HepG2 (cell line): ENCODE results near the gene ZFP36. TPM values are rescaled to one million over a fixed set of nuclear protein-coding genes. Genes with fewer than 3 reads are reported as not detected.

Experiments used
- ATAC-seq: fragments of 200-7000 bp; cut with Tn5 transposase; 3 replicates; pipeline ENCODE4 v1.9.1; 2020; ENCODE audit warnings: mild to moderate bottlenecking, moderate library complexity
- BruUV-seq: library from RNA; stranded (reverse); fragments of 400-500 nt; replicated peaks from 2 replicates; lab custom pipeline; 2021; lab: Mats Ljungman, UMichigan
- CTCF ChIA-PET: fragments of 300-600 bp; formaldehyde crosslinking; extraction: SDS; loops from one replicate; lab custom pipeline; 2021; ENCODE audit warnings: low total read pairs, inconsistent platforms, low intra/inter-chr PET ratio; lab: Yijun Ruan, JAX
- POLR2A ChIA-PET: fragments of 350-600 bp; sonication (Branson Sonifier 250); formaldehyde crosslinking; loops from one replicate; lab custom pipeline; 2020; ENCODE audit warnings: antibody characterized with exemption, inconsistent platforms; lab: Yijun Ruan, JAX
- DNase-seq: peaks from one replicate; pipeline ENCODE4 v3.0.0-alpha.2; 2015; ENCODE audit warnings: low spot score
- FAIRE-seq: peaks from 3 replicates; lab custom pipeline; 2011; peaks lifted over from hg19 to GRCh38; lab: Jason Lieb, UNC
- H2AFZ ChIP-seq: one replicate; pipeline ENCODE4 v1.6.1; 2011; ENCODE audit warnings: low read length, inconsistent platforms
- H3K27ac ChIP-seq: fragments of 300-600 bp; 3 replicates; pipeline ENCODE4 v1.8.0; 2011; ENCODE audit warnings: mixed run types, mild to moderate bottlenecking, mixed read lengths, low read length, inconsistent platforms; ENCODE audit not compliant: insufficient read depth; ENCODE audit errors: extremely low read length
- H3K27me3 ChIP-seq, 2 experiments: fragments of 200-600 bp in 1 of 2; 2 replicates in 1 of 2; 3 replicates in 1 of 2; pipeline versions ENCODE4 v1.6.0 to v1.8.0; 2011; ENCODE audit warnings: low read length in 2 of 2, mild to moderate bottlenecking in 2 of 2, moderate library complexity in 2 of 2, inconsistent platforms in 1 of 2; ENCODE audit not compliant: insufficient read depth in 2 of 2, control insufficient read depth in 1 of 2
- H3K36me3 ChIP-seq, 2 experiments: fragments of 200-600 bp in 1 of 2; replicated peaks in 1 of 2; 2 replicates in 1 of 2; 3 replicates in 1 of 2; pipeline versions ENCODE4 v1.5.1 to v1.8.0; 2011; ENCODE audit warnings: low read length in 2 of 2, inconsistent platforms in 1 of 2; ENCODE audit not compliant: insufficient read depth in 2 of 2, control insufficient read depth in 1 of 2
- H3K4me1 ChIP-seq: 2 replicates; pipeline ENCODE4 v1.5.1; 2012; ENCODE audit warnings: low read length, inconsistent platforms; ENCODE audit not compliant: insufficient read depth
- H3K4me2 ChIP-seq: 2 replicates; pipeline ENCODE4 v1.6.0; 2011; ENCODE audit warnings: low read depth, low read length, inconsistent platforms
- H3K4me3 ChIP-seq, 3 experiments: fragments of 200-600 bp in 1 of 3; sonication (generic), shearing (Covaris generic) in 1 of 3; replicated peaks in 1 of 3; 2 replicates each; pipeline ENCODE4 v1.5.1; 2011 to 2016; ENCODE audit warnings: low read length in 3 of 3, inconsistent platforms in 2 of 3, low read depth in 2 of 3, mild to moderate bottlenecking in 2 of 3, control low read depth in 1 of 3, mixed read lengths in 1 of 3; ENCODE audit not compliant: insufficient read depth in 1 of 3
- H3K79me2 ChIP-seq: one replicate; pipeline ENCODE4 v1.6.1; 2011; ENCODE audit warnings: low read length, inconsistent platforms; ENCODE audit not compliant: insufficient read depth
- H3K9ac ChIP-seq: 2 replicates; pipeline ENCODE4 v1.6.0; 2011; ENCODE audit warnings: mild to moderate bottlenecking, low read depth, low read length, inconsistent platforms; ENCODE audit not compliant: insufficient read depth
- H3K9me3 ChIP-seq: 2 replicates; pipeline ENCODE4 v1.5.1; 2012; ENCODE audit warnings: mild to moderate bottlenecking, low read length
- H4K20me1 ChIP-seq: 2 replicates; pipeline ENCODE4 v1.6.0; 2011; ENCODE audit warnings: inconsistent platforms, mild to moderate bottlenecking, low read length, moderate library complexity; ENCODE audit not compliant: insufficient read depth
- HES4 ChIP-seq: sonication (generic); formaldehyde crosslinking; IDR thresholded peaks from 2 replicates; pipeline ENCODE4 v1.9.0; 2021; ENCODE audit warnings: mild to moderate bottlenecking, missing genetic modification reagents, borderline replicate concordance
- HNRNPK ChIP-seq: fragments of 200-400 bp; formaldehyde crosslinking; IDR thresholded peaks from 2 replicates; pipeline ENCODE4 v1.6.1; 2018; ENCODE audit warnings: low read length, low read depth, moderate library complexity, mild to moderate bottlenecking; ENCODE audit not compliant: poor library complexity, severe bottlenecking
- KLF11 ChIP-seq: IDR thresholded peaks from 2 replicates; pipeline ENCODE4 v1.6.1; 2016; ENCODE audit warnings: missing compliant biosample characterization
- MAFK ChIP-seq, 2 experiments: IDR thresholded peaks in 1 of 2; conservative IDR thresholded peaks in 1 of 2; 2 replicates each; pipeline ENCODE4 v1.6.1; 2011; ENCODE audit warnings: improper control_type of control experiment in 2 of 2, low read length in 2 of 2
- MXD3 ChIP-seq: IDR thresholded peaks from 2 replicates; pipeline ENCODE4 v1.6.1; 2016; ENCODE audit warnings: mild to moderate bottlenecking, missing biosample characterization, missing genetic modification reagents
- RAD51 ChIP-seq: fragments of 450-650 bp; IDR thresholded peaks from 2 replicates; pipeline ENCODE4 v1.6.1; 2016; ENCODE audit warnings: borderline replicate concordance
- ZNF331 ChIP-seq: sonication (generic); formaldehyde crosslinking; IDR thresholded peaks from 2 replicates; pipeline ENCODE4 v1.4.0; 2020; ENCODE audit warnings: missing genetic modification reagents
- ZSCAN31 ChIP-seq: sonication (generic); formaldehyde crosslinking; IDR thresholded peaks from 2 replicates; pipeline ENCODE4 v1.5.0; 2020; ENCODE audit warnings: low read depth, mild to moderate bottlenecking, missing genetic modification reagents
- WGBS: methylation state at CpG from one replicate; pipeline ENCODE4 v1.1.6; 2017; ENCODE audit warnings: low lambda C conversion rate; 5-methylcytosine and 5-hydroxymethylcytosine counted together
- in situ Hi-C: cut with HindIII; loops from 2 replicates; pipeline ENCODE4 v1.10.0; 2017; ENCODE audit warnings: low pct_unique_long_range_greater_than_20kb; ENCODE audit not compliant: extremely low pct_ligation_motif_present
- intact Hi-C: fragments of 100-400 bp; cut with micrococcal nuclease; formaldehyde crosslinking; loops from one replicate; pipeline ENCODE4 v1.10.0; 2022; ENCODE audit not compliant: unreplicated experiment
- polyA plus RNA-seq, 8 experiments: library from polyadenylated mRNA; depleted of rRNA in 3 of 8; stranded (reverse) in 7 of 8; unstranded in 1 of 8; fragments of >200 nt; fragmentation: Illumina TruSeq in 4 of 8; extraction: Trizol in 4 of 8; gene quantifications; 2 replicates each; pipeline versions ENCODE4 v1.2.1 to v1.2.3, GENCODE V29; 2011 to 2016; ENCODE audit warnings: low read depth in 4 of 8, missing spikeins in 1 of 8, mixed read lengths in 1 of 8; ENCODE audit not compliant: insufficient read depth in 1 of 8
- total RNA-seq, 5 experiments: library from RNA; depleted of rRNA; stranded (reverse); fragments of >200 nt; fragmentation: Illumina TruSeq; extraction: Trizol; gene quantifications; 2 replicates each; pipeline ENCODE4 v1.2.3, GENCODE V29; 2016; ENCODE audit warnings: low read depth in 1 of 5
- TF ChIP-seq, protein P1 (sequence below): sonication (generic); formaldehyde crosslinking; IDR thresholded peaks from 2 replicates; pipeline ENCODE4 v1.4.0; 2020; ENCODE audit warnings: mild to moderate bottlenecking, missing genetic modification reagents
- TF ChIP-seq, protein P2 (sequence below): sonication (generic); formaldehyde crosslinking; IDR thresholded peaks from 2 replicates; pipeline ENCODE4 v1.4.0; 2020; ENCODE audit warnings: missing genetic modification reagents, borderline replicate concordance
- TF ChIP-seq, protein P3 (sequence below): sonication (generic); formaldehyde crosslinking; IDR thresholded peaks from 2 replicates; pipeline ENCODE4 v1.4.0; 2020; ENCODE audit warnings: missing genetic modification reagents

ZFP36 gene
- total and polyA plus RNA-seq, 2 of the 13 experiments (the other 11 are each of a cell fraction or from before 2014, with no cell fraction given), result 1.4 to 1.7 TPM

DNA sequence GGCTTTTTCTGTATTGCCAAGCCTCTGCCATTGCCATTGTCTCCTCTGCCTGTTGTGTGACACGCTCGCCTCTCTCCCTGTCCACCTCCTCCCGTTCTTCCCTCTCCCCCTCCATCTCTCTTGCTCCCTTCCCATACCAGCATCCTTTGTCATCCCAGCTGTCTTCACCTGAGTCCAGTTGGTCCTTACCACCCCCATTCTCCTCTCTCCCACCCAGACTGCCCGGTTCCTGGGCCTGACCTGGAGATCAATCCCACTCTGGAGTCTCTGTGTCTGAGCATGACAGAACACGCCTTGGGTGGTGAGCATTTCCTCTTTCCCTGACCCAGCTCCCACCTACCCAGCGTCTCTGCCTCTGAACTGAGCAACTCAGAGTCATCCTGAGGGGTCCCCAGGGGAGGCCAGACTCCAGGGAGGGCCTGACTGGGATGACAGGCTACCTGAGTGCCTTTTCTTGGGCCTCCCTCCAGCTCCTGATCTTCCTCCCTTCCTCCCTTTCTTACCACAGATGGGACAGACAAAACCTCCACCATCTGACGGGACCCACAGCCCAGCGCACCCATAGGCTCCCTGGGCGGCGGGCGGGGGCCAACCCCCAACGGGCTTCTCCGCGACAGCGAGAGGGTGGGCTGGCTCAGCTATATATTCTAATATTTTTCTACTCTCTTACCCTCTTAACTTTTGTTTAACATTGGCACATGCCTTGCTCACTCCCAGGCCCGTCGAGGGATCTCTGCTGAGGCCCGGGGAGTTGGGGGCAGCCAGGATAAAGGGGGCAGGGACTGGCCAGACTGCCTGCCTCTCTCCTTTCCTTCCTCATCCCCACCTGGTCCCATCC, 23.4 kb upstream of the ZFP36 start:
- no peaks in the 10 kb centered on the region for H3K27me3 ChIP-seq
- 95% methylated on average over 18 of the region's 18 CpGs for WGBS
- FAIRE-seq (no peak), DNase-seq (no peak), ATAC-seq (no peak)
- H3K9ac ChIP-seq, result no peak overlapping the region
- no peak overlapping the region for H3K27ac ChIP-seq
- no TSS peak for BruUV-seq
- no peak overlapping the region for H2AFZ ChIP-seq
- H3K4me3 ChIP-seq, result no peak overlapping the region
- H3K4me2 ChIP-seq, result no peak overlapping the region
- H4K20me1 ChIP-seq, result no peaks in the 10 kb centered on the region
- peaks cover 3% of the 10 kb centered on the region for H3K4me1 ChIP-seq
- H3K79me2 ChIP-seq, result no peaks in the 10 kb centered on the region
- in situ Hi-C loops (no loop called here), intact Hi-C loops (no loop called here)
- POLR2A ChIA-PET, result interaction anchor here (1.5 kb wide), 1 partner anchor 8 kb away, joined by 9 read pairs; the partner anchor contains the start of genes MED29 and PAF1
- peaks cover 36 to 79% of the 10 kb centered on the region in 2 experiments for H3K36me3 ChIP-seq
- H3K9me3 ChIP-seq, result no peaks in the 10 kb centered on the region
- CTCF ChIA-PET, result no interaction called here
- no peak for TF ChIP-seq MXD3 (CRISPR knock-in tag)
- TF ChIP-seq ZSCAN31 (CRISPR knock-in tag), result no peak
- no peak for TF ChIP-seq HES4 (CRISPR knock-in tag)
- no peak for TF ChIP-seq MAFK (conservative IDR thresholded peaks at IDR 0.05 in 1 of 2, IDR thresholded peaks at IDR 0.05 in 1 of 2; ENCODE audit: low read length in 2 of 2)
- no peak for TF ChIP-seq HNRNPK
- TF ChIP-seq, protein P1, sequence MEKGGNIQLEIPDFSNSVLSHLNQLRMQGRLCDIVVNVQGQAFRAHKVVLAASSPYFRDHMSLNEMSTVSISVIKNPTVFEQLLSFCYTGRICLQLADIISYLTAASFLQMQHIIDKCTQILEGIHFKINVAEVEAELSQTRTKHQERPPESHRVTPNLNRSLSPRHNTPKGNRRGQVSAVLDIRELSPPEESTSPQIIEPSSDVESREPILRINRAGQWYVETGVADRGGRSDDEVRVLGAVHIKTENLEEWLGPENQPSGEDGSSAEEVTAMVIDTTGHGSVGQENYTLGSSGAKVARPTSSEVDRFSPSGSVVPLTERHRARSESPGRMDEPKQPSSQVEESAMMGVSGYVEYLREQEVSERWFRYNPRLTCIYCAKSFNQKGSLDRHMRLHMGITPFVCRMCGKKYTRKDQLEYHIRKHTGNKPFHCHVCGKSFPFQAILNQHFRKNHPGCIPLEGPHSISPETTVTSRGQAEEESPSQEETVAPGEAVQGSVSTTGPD (CRISPR knock-in tag), result no peak
- TF ChIP-seq, protein P2, sequence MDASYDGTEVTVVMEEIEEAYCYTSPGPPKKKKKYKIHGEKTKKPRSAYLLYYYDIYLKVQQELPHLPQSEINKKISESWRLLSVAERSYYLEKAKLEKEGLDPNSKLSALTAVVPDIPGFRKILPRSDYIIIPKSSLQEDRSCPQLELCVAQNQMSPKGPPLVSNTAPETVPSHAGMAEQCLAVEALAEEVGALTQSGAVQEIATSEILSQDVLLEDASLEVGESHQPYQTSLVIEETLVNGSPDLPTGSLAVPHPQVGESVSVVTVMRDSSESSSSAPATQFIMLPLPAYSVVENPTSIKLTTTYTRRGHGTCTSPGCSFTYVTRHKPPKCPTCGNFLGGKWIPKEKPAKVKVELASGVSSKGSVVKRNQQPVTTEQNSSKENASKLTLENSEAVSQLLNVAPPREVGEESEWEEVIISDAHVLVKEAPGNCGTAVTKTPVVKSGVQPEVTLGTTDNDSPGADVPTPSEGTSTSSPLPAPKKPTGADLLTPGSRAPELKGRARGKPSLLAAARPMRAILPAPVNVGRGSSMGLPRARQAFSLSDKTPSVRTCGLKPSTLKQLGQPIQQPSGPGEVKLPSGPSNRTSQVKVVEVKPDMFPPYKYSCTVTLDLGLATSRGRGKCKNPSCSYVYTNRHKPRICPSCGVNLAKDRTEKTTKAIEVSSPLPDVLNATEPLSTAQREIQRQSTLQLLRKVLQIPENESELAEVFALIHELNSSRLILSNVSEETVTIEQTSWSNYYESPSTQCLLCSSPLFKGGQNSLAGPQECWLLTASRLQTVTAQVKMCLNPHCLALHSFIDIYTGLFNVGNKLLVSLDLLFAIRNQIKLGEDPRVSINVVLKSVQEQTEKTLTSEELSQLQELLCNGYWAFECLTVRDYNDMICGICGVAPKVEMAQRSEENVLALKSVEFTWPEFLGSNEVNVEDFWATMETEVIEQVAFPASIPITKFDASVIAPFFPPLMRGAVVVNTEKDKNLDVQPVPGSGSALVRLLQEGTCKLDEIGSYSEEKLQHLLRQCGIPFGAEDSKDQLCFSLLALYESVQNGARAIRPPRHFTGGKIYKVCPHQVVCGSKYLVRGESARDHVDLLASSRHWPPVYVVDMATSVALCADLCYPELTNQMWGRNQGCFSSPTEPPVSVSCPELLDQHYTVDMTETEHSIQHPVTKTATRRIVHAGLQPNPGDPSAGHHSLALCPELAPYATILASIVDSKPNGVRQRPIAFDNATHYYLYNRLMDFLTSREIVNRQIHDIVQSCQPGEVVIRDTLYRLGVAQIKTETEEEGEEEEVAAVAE, result no peak
- TF ChIP-seq, protein P3, sequence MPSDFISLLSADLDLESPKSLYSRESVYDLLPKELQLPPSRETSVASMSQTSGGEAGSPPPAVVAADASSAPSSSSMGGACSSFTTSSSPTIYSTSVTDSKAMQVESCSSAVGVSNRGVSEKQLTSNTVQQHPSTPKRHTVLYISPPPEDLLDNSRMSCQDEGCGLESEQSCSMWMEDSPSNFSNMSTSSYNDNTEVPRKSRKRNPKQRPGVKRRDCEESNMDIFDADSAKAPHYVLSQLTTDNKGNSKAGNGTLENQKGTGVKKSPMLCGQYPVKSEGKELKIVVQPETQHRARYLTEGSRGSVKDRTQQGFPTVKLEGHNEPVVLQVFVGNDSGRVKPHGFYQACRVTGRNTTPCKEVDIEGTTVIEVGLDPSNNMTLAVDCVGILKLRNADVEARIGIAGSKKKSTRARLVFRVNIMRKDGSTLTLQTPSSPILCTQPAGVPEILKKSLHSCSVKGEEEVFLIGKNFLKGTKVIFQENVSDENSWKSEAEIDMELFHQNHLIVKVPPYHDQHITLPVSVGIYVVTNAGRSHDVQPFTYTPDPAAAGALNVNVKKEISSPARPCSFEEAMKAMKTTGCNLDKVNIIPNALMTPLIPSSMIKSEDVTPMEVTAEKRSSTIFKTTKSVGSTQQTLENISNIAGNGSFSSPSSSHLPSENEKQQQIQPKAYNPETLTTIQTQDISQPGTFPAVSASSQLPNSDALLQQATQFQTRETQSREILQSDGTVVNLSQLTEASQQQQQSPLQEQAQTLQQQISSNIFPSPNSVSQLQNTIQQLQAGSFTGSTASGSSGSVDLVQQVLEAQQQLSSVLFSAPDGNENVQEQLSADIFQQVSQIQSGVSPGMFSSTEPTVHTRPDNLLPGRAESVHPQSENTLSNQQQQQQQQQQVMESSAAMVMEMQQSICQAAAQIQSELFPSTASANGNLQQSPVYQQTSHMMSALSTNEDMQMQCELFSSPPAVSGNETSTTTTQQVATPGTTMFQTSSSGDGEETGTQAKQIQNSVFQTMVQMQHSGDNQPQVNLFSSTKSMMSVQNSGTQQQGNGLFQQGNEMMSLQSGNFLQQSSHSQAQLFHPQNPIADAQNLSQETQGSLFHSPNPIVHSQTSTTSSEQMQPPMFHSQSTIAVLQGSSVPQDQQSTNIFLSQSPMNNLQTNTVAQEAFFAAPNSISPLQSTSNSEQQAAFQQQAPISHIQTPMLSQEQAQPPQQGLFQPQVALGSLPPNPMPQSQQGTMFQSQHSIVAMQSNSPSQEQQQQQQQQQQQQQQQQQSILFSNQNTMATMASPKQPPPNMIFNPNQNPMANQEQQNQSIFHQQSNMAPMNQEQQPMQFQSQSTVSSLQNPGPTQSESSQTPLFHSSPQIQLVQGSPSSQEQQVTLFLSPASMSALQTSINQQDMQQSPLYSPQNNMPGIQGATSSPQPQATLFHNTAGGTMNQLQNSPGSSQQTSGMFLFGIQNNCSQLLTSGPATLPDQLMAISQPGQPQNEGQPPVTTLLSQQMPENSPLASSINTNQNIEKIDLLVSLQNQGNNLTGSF (CRISPR knock-in tag), result no peak
- no peak for TF ChIP-seq KLF11
- TF ChIP-seq ZNF331 (CRISPR knock-in tag), result no peak
- TF ChIP-seq RAD51, result no peak
